GM12878 (cell line): ENCODE measurements around the gene CDKL5. TPM values are rescaled to one million over a fixed set of nuclear protein-coding genes. Genes with fewer than 3 reads are reported as not detected.
A peak's percentile ranks its signal among the peaks of the same experiment; 100 is the strongest.

Source experiments
- ATAC-seq: fragments of 200-7000 bp; cut with Tn5 transposase; 3 replicates; pipeline ENCODE4 v1.9.1; 2020; ENCODE audit warnings: mild to moderate bottlenecking, moderate library complexity
- BruUV-seq: library from RNA; stranded (reverse); fragments of 400-500 nt; replicated peaks from 2 replicates; lab custom pipeline; 2021; lab: Mats Ljungman, UMichigan
- CTCF ChIA-PET: fragments of 300-600 bp; sonication (Branson Sonifier 250); formaldehyde crosslinking; extraction: SDS; loops from one replicate; lab custom pipeline; 2021; ENCODE audit warnings: inconsistent platforms; lab: Yijun Ruan, JAX
- POLR2A ChIA-PET: fragments of 350-600 bp; formaldehyde crosslinking; extraction: SDS; loops from one replicate; lab custom pipeline; 2021; ENCODE audit warnings: inconsistent platforms; lab: Charles Lee
- RAD21 ChIA-PET: fragments of 300-600 bp; sonication (Branson Sonifier 250); formaldehyde crosslinking; loops from one replicate; lab custom pipeline; 2023; ENCODE audit warnings: antibody characterized with exemption; ENCODE audit not compliant: unreplicated experiment; lab: Charles Lee
- SMC1A ChIA-PET: fragments of 300-600 bp; sonication (Branson Sonifier 250); formaldehyde crosslinking; loops from one replicate; lab custom pipeline; 2023; ENCODE audit not compliant: unreplicated experiment, uncharacterized antibody; lab: Charles Lee
- DNase-seq: peaks from one replicate; pipeline ENCODE4 v3.0.0-alpha.2; 2011; ENCODE audit warnings: low read depth, low spot score
- FAIRE-seq: peaks from 3 replicates; lab custom pipeline; 2011; peaks lifted over from hg19 to GRCh38; lab: Jason Lieb, UNC
- H2AFZ ChIP-seq: 2 replicates; pipeline ENCODE4 v1.6.0; 2011; ENCODE audit warnings: low read depth, low read length, control low read depth; ENCODE audit not compliant: control insufficient read depth
- H3K27ac ChIP-seq: 2 replicates; pipeline ENCODE4 v1.5.1; 2011; ENCODE audit warnings: control low read depth; ENCODE audit not compliant: control insufficient read depth, insufficient read depth
- H3K27me3 ChIP-seq, 2 experiments: replicated peaks in 1 of 2; 2 replicates each; pipeline versions ENCODE4 v1.6.0 to v1.6.1; 2011; ENCODE audit warnings: low read length in 1 of 2; ENCODE audit not compliant: control insufficient read depth in 2 of 2, insufficient read depth in 2 of 2
- H3K36me3 ChIP-seq, 2 experiments: 2 replicates each; pipeline ENCODE4 v1.5.1; 2011; ENCODE audit warnings: low read length in 1 of 2; ENCODE audit not compliant: control insufficient read depth in 2 of 2, insufficient read depth in 2 of 2
- H3K4me1 ChIP-seq: 2 replicates; pipeline ENCODE4 v1.6.1; 2011; ENCODE audit warnings: mild to moderate bottlenecking, low read length, moderate library complexity, mixed read lengths; ENCODE audit not compliant: control insufficient read depth, insufficient read depth
- H3K4me2 ChIP-seq: 2 replicates; pipeline ENCODE4 v1.6.0; 2011; ENCODE audit warnings: control low read depth; ENCODE audit not compliant: control insufficient read depth, insufficient read depth
- H3K4me3 ChIP-seq: fragments of 200-600 bp; sonication (generic); 2 replicates; pipeline ENCODE4 v1.5.1; 2016
- H3K79me2 ChIP-seq: 2 replicates; pipeline ENCODE4 v1.6.0; 2011; ENCODE audit warnings: low read length; ENCODE audit not compliant: control insufficient read depth, insufficient read depth
- H3K9ac ChIP-seq: 2 replicates; pipeline ENCODE4 v1.8.0; 2011; ENCODE audit warnings: low read length, control low read depth, mixed read lengths; ENCODE audit not compliant: control insufficient read depth, insufficient read depth
- H3K9me3 ChIP-seq: replicated peaks from 3 replicates; pipeline ENCODE4 v1.5.1; 2011; ENCODE audit warnings: mild to moderate bottlenecking, low read length; ENCODE audit not compliant: control insufficient read depth, insufficient read depth
- H4K20me1 ChIP-seq: 2 replicates; pipeline ENCODE4 v1.6.0; 2011; ENCODE audit not compliant: control insufficient read depth, insufficient read depth
- CREB1 ChIP-seq: IDR thresholded peaks from 2 replicates; pipeline ENCODE4 v1.6.1; 2012; ENCODE audit warnings: low read depth, mild to moderate bottlenecking, inconsistent platforms
- HDGF ChIP-seq: fragments of 450-650 bp; IDR thresholded peaks from 2 replicates; pipeline ENCODE4 v1.6.1; 2016; ENCODE audit warnings: antibody characterized with exemption
- NR2C2 ChIP-seq: IDR thresholded peaks from 2 replicates; pipeline ENCODE4 v1.6.1; 2011; ENCODE audit warnings: borderline replicate concordance, low read depth; ENCODE audit not compliant: control insufficient read depth, insufficient read length
- POLR2A ChIP-seq: IDR thresholded peaks from 2 replicates; pipeline ENCODE4 v1.6.1; 2011; ENCODE audit warnings: low read depth, mild to moderate bottlenecking, low read length
- POLR2AphosphoS5 ChIP-seq: IDR thresholded peaks from 2 replicates; pipeline ENCODE4 v1.6.1; 2011; ENCODE audit warnings: mild to moderate bottlenecking, low read length, inconsistent platforms
- RUNX3 ChIP-seq: IDR thresholded peaks from 2 replicates; pipeline ENCODE4 v1.6.1; 2012; ENCODE audit warnings: low read length, inconsistent platforms
- SPI1 ChIP-seq: IDR thresholded peaks from 2 replicates; pipeline ENCODE4 v1.6.1; 2011; ENCODE audit warnings: low read depth, mild to moderate bottlenecking, low read length, moderate library complexity, borderline replicate concordance; ENCODE audit not compliant: insufficient read depth
- STAT1 ChIP-seq: fragments of 450-650 bp; conservative IDR thresholded peaks from 2 replicates; pipeline ENCODE4 v1.6.1; 2014; ENCODE audit warnings: antibody characterized with exemption, mild to moderate bottlenecking
- WGBS: methylation state at CpG from one replicate; pipeline ENCODE4 v1.1.6; 2016; ENCODE audit warnings: low lambda C conversion rate; ENCODE audit not compliant: insufficient replicate concordance, insufficient coverage; ENCODE audit errors: missing lambda C conversion rate; 5-methylcytosine and 5-hydroxymethylcytosine counted together
- in situ Hi-C: fragments of 300-500 bp; cut with MboI; formaldehyde crosslinking; loops from 9 replicates; pipeline ENCODE4 v1.14.3; 2018; ENCODE audit warnings: mixed read lengths
- intact Hi-C: fragments of 100-400 bp; cut with micrococcal nuclease; formaldehyde crosslinking; loops from one replicate; pipeline ENCODE4 v1.14.2; 2022; ENCODE audit not compliant: unreplicated experiment
- polyA plus RNA-seq, 11 experiments: library from polyadenylated mRNA; depleted of rRNA in 4 of 11; unstranded in 6 of 11; stranded (reverse) in 5 of 11; fragments of >200 nt; fragmentation: Nextera tagmentation in 4 of 11; fragmentation: Illumina TruSeq in 1 of 11; extraction: Ambion mirVana in 4 of 11; extraction: Trizol in 1 of 11; gene quantifications; 1 replicate in 1 of 11; 2 replicates in 10 of 11; pipeline versions ENCODE4 v1.2.1 to v1.2.3, GENCODE V29; 2011 to 2016; ENCODE audit warnings: inconsistent platforms in 2 of 11, missing spikeins in 2 of 11, low read depth in 1 of 11
- total RNA-seq, 4 experiments: library from RNA; depleted of rRNA in 3 of 4; stranded (reverse); fragments of >200 nt in 3 of 4; fragmentation: Illumina TruSeq in 1 of 4; extraction: Trizol in 1 of 4; gene quantifications; 2 replicates each; pipeline versions ENCODE4 v1.2.1 to v1.2.3, GENCODE V29; 2013 to 2021
- TF ChIP-seq, protein P1 (sequence below): fragments of 450-650 bp; formaldehyde crosslinking; IDR thresholded peaks from 2 replicates; pipeline ENCODE4 v1.4.0; 2022; ENCODE audit warnings: mild to moderate bottlenecking, moderate library complexity
- TF ChIP-seq, protein P2 (sequence below): IDR thresholded peaks from 2 replicates; pipeline ENCODE4 v1.6.1; 2012; ENCODE audit warnings: improper control_type of control experiment, low read depth, low read length; ENCODE audit not compliant: insufficient replicate concordance

The CDKL5 gene
- total and polyA plus RNA-seq, 10 of the 15 experiments (the other 5 are each of a cell fraction or from before 2014, with no cell fraction given), result 1.4 to 14.5 (median 6.3) TPM

DNA sequence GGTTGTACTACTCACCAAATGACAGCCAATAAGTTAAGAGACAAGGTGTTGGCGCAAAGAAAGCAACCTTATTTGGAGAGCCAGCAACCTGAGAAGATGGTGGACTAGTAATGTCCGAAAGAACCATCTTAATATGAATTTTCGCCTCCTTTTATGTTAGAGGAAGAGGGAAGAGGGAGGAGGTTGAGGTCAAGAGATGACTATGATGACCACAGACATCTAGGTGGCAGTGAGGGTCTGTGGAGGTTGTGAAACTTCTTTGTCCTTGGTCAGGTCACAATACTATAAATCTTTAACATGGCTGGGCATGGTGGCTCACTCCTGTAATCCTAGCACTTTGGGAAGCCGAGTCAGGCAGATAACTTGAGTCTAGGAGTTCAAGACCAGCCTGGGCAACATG, 15.4 kb downstream of the CDKL5 start:
- TF ChIP-seq, protein P1, sequence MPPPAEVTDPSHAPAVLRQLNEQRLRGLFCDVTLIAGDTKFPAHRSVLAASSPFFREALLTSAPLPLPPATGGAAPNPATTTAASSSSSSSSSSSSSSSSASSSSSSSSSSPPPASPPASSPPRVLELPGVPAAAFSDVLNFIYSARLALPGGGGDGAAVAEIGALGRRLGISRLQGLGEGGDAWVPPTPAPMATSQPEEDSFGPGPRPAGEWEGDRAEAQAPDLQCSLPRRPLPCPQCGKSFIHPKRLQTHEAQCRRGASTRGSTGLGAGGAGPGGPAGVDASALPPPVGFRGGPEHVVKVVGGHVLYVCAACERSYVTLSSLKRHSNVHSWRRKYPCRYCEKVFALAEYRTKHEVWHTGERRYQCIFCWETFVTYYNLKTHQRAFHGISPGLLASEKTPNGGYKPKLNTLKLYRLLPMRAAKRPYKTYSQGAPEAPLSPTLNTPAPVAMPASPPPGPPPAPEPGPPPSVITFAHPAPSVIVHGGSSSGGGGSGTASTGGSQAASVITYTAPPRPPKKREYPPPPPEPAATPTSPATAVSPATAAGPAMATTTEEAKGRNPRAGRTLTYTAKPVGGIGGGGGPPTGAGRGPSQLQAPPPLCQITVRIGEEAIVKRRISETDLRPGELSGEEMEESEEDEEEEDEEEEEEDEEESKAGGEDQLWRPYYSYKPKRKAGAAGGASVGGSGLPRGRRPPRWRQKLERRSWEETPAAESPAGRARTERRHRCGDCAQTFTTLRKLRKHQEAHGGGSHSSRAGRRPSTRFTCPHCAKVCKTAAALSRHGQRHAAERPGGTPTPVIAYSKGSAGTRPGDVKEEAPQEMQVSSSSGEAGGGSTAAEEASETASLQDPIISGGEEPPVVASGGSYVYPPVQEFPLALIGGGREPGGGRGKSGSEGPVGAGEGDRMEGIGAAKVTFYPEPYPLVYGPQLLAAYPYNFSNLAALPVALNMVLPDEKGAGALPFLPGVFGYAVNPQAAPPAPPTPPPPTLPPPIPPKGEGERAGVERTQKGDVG, result no peak
- TF ChIP-seq RUNX3, result peak; percentile 87
- no peak for TF ChIP-seq POLR2A
- peak; percentile 62; the same call in 1 of the 2 replicates for TF ChIP-seq SPI1
- no peaks in the 10 kb centered on the region for H3K9me3 ChIP-seq
- in situ Hi-C loops, result no loop called here
- no peak overlapping the region for H3K27ac ChIP-seq
- H3K9ac ChIP-seq, result no peak overlapping the region
- peak; percentile 60 for ATAC-seq
- RAD21 ChIA-PET, result no interaction called here
- CTCF ChIA-PET, result no interaction called here
- 23% methylated on average over 4 of the region's 4 CpGs for WGBS
- no peaks in the 10 kb centered on the region for H4K20me1 ChIP-seq
- H3K4me1 ChIP-seq, result no peaks in the 10 kb centered on the region; the same call in 1 of the 2 replicates
- intact Hi-C loops, result no loop called here
- DNase-seq, result no peak
- SMC1A ChIA-PET, result no interaction called here
- H3K79me2 ChIP-seq, result no peaks in the 10 kb centered on the region
- no peaks in the 10 kb centered on the region for H3K27me3 ChIP-seq
- no TSS peak for BruUV-seq
- no peak overlapping the region for H3K4me2 ChIP-seq
- no peak for FAIRE-seq
- H3K36me3 ChIP-seq, result no peaks in the 10 kb centered on the region
- no peak overlapping the region for H3K4me3 ChIP-seq
- POLR2A ChIA-PET, result no interaction called here
- H2AFZ ChIP-seq, result no peak overlapping the region

DNA sequence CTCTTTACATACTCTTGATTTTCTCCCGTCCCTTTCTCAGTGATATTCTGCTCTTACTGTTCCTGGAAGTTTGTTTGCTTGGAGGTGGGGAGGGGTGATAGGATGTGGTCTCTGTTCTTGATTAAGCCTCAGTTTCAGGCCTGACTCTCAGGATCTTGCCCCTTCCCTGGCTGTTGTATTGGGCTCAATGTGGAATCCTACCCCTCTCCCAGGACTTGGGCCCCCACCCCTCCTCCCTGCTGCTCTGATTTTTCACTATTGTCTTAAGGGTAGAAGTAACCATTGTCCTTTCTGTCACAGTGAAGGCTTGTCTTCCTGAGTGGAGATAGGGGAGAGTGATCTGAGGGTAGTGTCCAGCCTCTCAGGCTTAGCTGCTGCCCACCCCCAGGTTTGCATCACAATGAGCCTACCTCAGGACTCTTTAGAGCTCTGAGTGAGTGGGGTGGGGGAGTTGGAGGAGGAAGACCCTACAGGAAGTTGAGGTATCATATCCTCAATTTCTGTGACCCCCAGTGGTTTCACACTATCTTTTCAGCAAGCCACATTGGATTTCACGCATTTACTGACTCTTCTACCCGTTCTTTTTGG, 16.5 kb downstream of the CDKL5 start:
- in situ Hi-C loops, result no loop called here
- TF ChIP-seq, protein P2, sequence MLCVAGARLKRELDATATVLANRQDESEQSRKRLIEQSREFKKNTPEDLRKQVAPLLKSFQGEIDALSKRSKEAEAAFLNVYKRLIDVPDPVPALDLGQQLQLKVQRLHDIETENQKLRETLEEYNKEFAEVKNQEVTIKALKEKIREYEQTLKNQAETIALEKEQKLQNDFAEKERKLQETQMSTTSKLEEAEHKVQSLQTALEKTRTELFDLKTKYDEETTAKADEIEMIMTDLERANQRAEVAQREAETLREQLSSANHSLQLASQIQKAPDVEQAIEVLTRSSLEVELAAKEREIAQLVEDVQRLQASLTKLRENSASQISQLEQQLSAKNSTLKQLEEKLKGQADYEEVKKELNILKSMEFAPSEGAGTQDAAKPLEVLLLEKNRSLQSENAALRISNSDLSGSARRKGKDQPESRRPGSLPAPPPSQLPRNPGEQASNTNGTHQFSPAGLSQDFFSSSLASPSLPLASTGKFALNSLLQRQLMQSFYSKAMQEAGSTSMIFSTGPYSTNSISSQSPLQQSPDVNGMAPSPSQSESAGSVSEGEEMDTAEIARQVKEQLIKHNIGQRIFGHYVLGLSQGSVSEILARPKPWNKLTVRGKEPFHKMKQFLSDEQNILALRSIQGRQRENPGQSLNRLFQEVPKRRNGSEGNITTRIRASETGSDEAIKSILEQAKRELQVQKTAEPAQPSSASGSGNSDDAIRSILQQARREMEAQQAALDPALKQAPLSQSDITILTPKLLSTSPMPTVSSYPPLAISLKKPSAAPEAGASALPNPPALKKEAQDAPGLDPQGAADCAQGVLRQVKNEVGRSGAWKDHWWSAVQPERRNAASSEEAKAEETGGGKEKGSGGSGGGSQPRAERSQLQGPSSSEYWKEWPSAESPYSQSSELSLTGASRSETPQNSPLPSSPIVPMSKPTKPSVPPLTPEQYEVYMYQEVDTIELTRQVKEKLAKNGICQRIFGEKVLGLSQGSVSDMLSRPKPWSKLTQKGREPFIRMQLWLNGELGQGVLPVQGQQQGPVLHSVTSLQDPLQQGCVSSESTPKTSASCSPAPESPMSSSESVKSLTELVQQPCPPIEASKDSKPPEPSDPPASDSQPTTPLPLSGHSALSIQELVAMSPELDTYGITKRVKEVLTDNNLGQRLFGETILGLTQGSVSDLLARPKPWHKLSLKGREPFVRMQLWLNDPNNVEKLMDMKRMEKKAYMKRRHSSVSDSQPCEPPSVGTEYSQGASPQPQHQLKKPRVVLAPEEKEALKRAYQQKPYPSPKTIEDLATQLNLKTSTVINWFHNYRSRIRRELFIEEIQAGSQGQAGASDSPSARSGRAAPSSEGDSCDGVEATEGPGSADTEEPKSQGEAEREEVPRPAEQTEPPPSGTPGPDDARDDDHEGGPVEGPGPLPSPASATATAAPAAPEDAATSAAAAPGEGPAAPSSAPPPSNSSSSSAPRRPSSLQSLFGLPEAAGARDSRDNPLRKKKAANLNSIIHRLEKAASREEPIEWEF, result no peak
- no peak for TF ChIP-seq POLR2AphosphoS5
- no peak for TF ChIP-seq CREB1
- TF ChIP-seq STAT1, result no peak
- TF ChIP-seq HDGF, result no peak
- no peak for TF ChIP-seq NR2C2

More for the DNA sequence above, 16.5 kb downstream of the CDKL5 start:
- Histone ChIP-seq H3K79me2 (no peaks in the 10 kb centered on the region), H3K27ac (no peak overlapping the region), H3K27me3 (no peaks in the 10 kb centered on the region), H3K9ac (no peak overlapping the region), H3K4me3 (no peak overlapping the region), H3K4me1 (no peaks in the 10 kb centered on the region; the same call in 1 of the 2 replicates), H4K20me1 (no peaks in the 10 kb centered on the region), H3K9me3 (no peaks in the 10 kb centered on the region), H3K4me2 (no peak overlapping the region), H3K36me3 (no peaks in the 10 kb centered on the region), H2AFZ (no peak overlapping the region)
- 29% methylated on average over 3 of the region's 3 CpGs for WGBS
- ChIA-PET CTCF (no interaction called here), POLR2A (no interaction called here), RAD21 (no interaction called here), SMC1A (no interaction called here)
- BruUV-seq, result no TSS peak
- DNase-seq (no peak), FAIRE-seq (no peak), ATAC-seq (no peak)
- intact Hi-C loops, result no loop called here
